Activated CD4-positive, alpha-beta T cell treated with anti-CD3 and anti-CD28 coated beads, Interleukin-2, amount 10 ng/mL, durations not matched to agents 24 days and 14 days (primary cell): Measurements from ENCODE around the gene AAMDC. TPM values are rescaled to one million over a fixed set of nuclear protein-coding genes. Genes with fewer than 3 reads are reported as not detected.
"Not testable (repeated sequence)": the region's sequence is repeated elsewhere in the genome, so short reads cannot be mapped to it uniquely, and the experiment has no call there.

Source experiments
- DNase-seq: peaks from one replicate; pipeline ENCODE4 v3.0.0; 2022
- H3K27ac Mint-ChIP-seq: one replicate; pipeline ENCODE4 v1.8.0; 2022; ENCODE audit warnings: mild to moderate bottlenecking, mixed read lengths
- H3K27me3 Mint-ChIP-seq: one replicate; pipeline ENCODE4 v1.8.0; 2022; ENCODE audit warnings: mixed read lengths
- H3K36me3 Mint-ChIP-seq: one replicate; pipeline ENCODE4 v1.8.0; 2022; ENCODE audit warnings: low read depth, mild to moderate bottlenecking, mixed read lengths
- H3K4me1 Mint-ChIP-seq: one replicate; pipeline ENCODE4 v1.8.0; 2021; ENCODE audit warnings: mixed read lengths
- H3K4me3 Mint-ChIP-seq: one replicate; pipeline ENCODE4 v1.8.0; 2022; ENCODE audit warnings: mild to moderate bottlenecking, moderate library complexity, mixed read lengths
- H3K9me3 Mint-ChIP-seq: one replicate; pipeline ENCODE4 v1.8.0; 2021; ENCODE audit warnings: mixed read lengths
- intact Hi-C: fragments of 100-400 bp; cut with micrococcal nuclease; formaldehyde crosslinking; loops from one replicate; pipeline ENCODE4 v1.15.1; 2023
- total RNA-seq: library from RNA; stranded (reverse); gene quantifications from 2 replicates; pipeline ENCODE4 v1.2.3, GENCODE V29; 2022

The AAMDC gene
- total RNA-seq, 1 donor from 2014 or later: 1.4 TPM

DNA sequence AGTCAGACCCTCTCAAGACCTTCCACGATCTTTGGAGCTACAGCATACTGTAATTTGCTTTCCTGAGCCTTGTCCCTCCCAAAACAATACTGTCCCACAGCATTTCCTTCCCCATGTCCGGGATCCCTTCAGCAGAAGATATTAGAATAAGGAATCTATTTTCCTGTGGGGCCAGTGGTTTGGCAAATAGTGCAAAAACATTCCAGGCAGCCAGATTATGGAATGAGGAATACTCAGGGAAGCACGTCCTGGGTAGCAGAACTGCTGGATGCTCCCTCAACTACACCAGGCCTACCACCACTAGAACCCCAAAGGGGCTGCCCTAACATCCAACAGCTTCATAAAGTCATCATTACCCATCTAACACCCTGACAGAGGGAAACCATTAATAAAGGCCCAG is 61.5 kb downstream of the AAMDC start:
- no peaks in the 10 kb centered on the region for H3K9me3 Mint-ChIP-seq
- H3K36me3 Mint-ChIP-seq: peaks cover 28% of the 10 kb centered on the region
- intact Hi-C loops: no loop called here
- no peak for DNase-seq
- H3K27ac Mint-ChIP-seq: no peak overlapping the region
- H3K4me3 Mint-ChIP-seq: no peak overlapping the region
- no peaks in the 10 kb centered on the region for H3K27me3 Mint-ChIP-seq
- H3K4me1 Mint-ChIP-seq: peaks cover 9% of the 10 kb centered on the region

DNA sequence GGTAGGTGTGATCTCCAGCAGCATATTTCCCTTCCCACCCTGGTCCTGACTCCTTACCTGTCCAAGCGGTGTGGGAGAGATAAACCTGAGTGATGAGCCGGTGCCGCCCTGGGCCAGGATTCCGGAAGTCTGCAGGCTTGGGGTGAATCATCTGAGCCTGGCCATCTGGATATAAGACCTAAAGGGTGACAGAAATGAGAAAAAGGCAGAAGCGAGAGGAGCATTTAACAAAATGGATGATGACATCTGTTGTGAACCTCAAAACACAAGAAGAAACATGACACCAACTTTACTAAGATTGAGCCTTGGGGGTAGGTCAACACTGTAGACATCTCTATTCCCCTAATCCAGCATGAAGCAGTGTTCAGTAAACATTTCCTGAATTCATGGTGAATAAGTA is 62.8 kb downstream of the AAMDC start:
- intact Hi-C loops: no loop called here
- Mint-ChIP-seq H3K9me3 (no peaks in the 10 kb centered on the region), H3K27me3 (no peaks in the 10 kb centered on the region), H3K27ac (no peak overlapping the region), H3K4me3 (no peak overlapping the region), H3K4me1 (peaks cover 9% of the 10 kb centered on the region), H3K36me3 (peaks cover 36% of the 10 kb centered on the region)
- no peak for DNase-seq

DNA sequence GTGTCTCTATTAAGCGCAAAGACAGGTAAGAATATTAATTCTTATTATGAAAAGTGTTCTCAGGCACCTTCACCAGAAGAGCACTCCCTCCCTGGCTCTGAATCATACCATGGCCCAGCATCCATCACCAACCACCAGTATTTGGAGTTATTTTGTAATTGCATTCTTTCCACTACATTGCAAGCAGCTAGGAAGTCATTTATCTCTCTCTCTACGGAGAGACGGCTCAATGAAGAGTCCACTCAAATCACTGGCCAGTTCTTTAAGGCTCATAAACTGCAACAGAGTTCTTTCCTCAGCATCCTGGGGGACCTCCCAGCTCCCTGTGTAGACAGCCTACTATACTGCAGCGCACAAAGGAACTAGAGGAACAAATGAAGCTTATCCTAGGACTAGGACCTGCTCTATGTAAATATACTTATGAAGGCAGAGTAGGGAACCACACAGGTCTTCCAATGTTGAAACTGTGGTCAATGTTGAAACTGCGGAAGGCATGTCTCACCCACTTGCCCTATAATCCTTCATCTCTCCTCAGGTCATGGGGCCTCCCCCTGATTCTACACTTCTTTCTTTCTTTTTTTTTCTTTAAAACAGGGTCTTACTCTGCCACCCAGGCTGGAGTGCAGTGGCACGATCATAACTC is 63.4 kb downstream of the AAMDC start:
- no peak overlapping the region for H3K27ac Mint-ChIP-seq
- no peak for DNase-seq
- H3K36me3 Mint-ChIP-seq: peaks cover 35% of the 10 kb centered on the region
- no peaks in the 10 kb centered on the region for H3K27me3 Mint-ChIP-seq
- H3K4me1 Mint-ChIP-seq: peaks cover 7% of the 10 kb centered on the region
- no peak overlapping the region for H3K4me3 Mint-ChIP-seq
- intact Hi-C loops: no loop called here
- H3K9me3 Mint-ChIP-seq: no peaks in the 10 kb centered on the region

DNA sequence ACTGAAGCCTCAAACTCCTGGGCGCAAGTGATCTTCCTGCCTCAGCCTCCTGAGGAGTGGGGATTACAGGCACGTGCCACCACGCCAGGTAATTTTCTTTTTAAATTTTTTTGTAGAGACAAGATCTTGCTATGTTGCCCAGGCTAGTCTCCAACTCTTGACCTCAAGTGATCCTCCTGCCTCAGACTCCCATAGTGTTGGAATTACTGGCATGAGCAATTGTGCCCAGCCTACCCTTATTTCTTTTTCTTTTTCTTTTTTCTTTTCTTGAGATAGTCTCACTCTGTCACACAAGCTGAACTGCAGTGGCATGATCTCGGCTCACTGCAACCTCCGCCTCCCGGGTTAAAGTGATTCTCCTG is 63.9 kb downstream of the AAMDC start:
- Mint-ChIP-seq H3K4me3 (no peak overlapping the region), H3K27ac (no peak overlapping the region), H3K4me1 (peaks cover 2% of the 10 kb centered on the region), H3K27me3 (no peaks in the 10 kb centered on the region), H3K36me3 (peaks cover 35% of the 10 kb centered on the region), H3K9me3 (no peaks in the 10 kb centered on the region)
- DNase-seq: no peak
- intact Hi-C loops: no loop called here

DNA sequence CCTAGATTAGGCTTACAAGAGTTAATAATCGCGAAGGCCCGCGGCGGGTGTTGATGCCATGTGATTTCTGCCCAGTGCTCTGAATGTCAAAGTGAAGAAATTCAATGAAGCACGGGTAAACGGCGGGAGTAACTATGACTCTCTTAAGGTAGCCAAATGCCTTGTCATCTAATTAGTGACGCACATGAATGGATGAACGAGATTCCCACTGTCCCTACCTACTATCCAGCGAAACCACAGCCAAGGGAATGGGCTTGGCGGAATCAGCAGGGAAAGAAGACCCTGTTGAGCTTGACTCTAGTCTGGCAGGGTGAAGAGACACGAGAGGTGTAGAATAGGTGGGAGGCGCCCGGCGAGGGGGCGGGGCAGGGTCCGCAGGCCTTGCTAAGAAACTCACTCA is 65.5 kb downstream of the AAMDC start:
- no peak overlapping the region for H3K27ac Mint-ChIP-seq
- H3K4me3 Mint-ChIP-seq: no peak overlapping the region
- DNase-seq: no peak
- intact Hi-C loops: no loop called here
- no peaks in the 10 kb centered on the region for H3K4me1 Mint-ChIP-seq
- no peaks in the 10 kb centered on the region for H3K9me3 Mint-ChIP-seq
- no peaks in the 10 kb centered on the region for H3K27me3 Mint-ChIP-seq
- peaks cover 44% of the 10 kb centered on the region for H3K36me3 Mint-ChIP-seq

DNA sequence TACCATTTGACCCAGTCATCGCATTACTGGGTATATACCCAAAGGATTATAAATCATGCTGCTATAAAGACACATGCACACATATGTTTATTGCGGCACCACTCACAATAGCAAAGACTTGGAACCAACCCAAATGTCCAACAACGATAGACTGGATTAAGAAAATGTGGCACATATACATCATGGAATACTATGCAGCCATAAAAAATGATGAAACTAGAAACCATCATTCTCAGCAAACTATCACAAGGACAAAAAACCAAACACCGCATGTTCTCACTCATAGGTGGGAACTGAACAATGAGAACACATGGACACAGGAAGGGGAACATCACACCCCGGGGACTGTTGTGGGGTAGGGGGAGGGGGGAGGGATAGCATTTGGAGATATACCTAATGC is 68.1 kb downstream of the AAMDC start:
- H3K27me3 Mint-ChIP-seq, intact Hi-C loops, H3K4me3 Mint-ChIP-seq: not testable (repeated sequence)

DNA sequence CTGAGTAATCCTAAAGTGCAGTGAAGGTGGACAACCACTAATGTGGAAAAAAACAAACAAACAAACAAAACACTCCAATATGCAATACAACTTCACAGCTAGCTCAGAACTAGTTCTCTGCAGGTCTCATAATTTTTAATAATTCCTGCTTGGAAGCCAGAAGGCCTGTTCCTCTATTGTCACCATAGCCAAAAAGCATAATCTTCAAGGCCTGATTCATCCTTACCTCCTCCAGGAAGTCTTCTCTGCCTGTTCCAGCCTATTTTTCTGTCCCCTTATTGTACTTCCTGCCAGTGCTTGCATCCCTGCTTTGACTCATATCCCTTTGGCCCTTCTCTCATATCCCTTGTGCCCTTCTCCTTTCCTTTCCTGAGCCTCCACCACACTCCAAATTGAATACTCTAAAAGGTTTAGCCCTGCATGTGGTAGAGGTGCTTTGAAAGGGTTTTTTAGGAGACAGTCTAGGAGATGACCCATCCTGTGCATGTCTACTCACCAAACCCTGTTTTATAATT is 69.2 kb downstream of the AAMDC start:
- intact Hi-C loops, H3K4me1 Mint-ChIP-seq, H3K4me3 Mint-ChIP-seq, H3K9me3 Mint-ChIP-seq, DNase-seq, H3K27ac Mint-ChIP-seq, H3K27me3 Mint-ChIP-seq: not testable (repeated sequence)
- H3K36me3 Mint-ChIP-seq: peaks cover 39% of the 10 kb centered on the region

More for the DNA sequence above, 68.1 kb downstream of the AAMDC start:
- H3K36me3 Mint-ChIP-seq: peaks cover 43% of the 10 kb centered on the region
- DNase-seq, H3K4me1 Mint-ChIP-seq, H3K9me3 Mint-ChIP-seq, H3K27ac Mint-ChIP-seq: not testable (repeated sequence)

DNA sequence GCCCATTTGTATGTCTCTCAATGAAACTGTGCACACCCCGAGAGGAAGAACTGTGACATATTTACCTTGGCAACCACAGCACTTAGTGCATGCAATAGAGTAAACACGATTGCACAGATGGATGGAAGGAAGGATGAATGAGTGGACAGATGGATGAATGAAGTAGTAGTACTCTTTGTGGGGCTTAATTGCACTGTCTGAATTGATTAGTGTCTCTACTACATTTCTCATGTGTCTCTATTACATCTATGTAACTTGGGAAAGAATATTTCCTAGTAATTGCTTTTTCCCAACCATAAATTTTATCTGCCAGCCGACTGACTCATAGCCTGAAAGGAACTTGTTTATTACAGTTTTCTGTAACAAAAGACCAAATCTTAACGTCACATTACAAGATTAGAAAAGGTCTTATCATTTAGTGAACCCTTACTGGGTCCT is 69.7 kb downstream of the AAMDC start:
- H3K9me3 Mint-ChIP-seq, intact Hi-C loops, H3K27ac Mint-ChIP-seq, DNase-seq, H3K4me1 Mint-ChIP-seq, H3K27me3 Mint-ChIP-seq, H3K4me3 Mint-ChIP-seq: not testable (repeated sequence)
- H3K36me3 Mint-ChIP-seq: peaks cover 38% of the 10 kb centered on the region

DNA sequence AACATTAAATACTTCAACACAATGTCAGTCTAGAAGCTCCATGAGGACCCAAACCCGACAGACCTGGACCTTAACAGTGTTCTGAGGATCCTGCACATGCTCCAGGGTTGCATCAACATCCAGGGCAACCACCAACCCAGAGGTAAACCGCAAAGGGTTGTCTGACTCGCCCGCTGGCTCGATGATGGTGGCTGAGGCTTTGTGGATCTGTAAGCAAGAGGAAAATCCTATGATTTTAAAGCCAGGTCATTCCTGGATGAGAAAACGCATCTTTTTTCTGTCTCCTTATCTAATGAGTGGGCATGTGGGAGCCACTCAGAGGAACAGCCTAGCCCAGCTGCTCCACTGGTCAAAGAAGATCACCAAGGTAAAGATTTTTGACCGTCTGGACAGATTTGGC is 70.3 kb downstream of the AAMDC start:
- H3K27me3 Mint-ChIP-seq, intact Hi-C loops, DNase-seq, H3K9me3 Mint-ChIP-seq, H3K4me1 Mint-ChIP-seq, H3K4me3 Mint-ChIP-seq, H3K27ac Mint-ChIP-seq: not testable (repeated sequence)
- peaks cover 41% of the 10 kb centered on the region for H3K36me3 Mint-ChIP-seq

DNA sequence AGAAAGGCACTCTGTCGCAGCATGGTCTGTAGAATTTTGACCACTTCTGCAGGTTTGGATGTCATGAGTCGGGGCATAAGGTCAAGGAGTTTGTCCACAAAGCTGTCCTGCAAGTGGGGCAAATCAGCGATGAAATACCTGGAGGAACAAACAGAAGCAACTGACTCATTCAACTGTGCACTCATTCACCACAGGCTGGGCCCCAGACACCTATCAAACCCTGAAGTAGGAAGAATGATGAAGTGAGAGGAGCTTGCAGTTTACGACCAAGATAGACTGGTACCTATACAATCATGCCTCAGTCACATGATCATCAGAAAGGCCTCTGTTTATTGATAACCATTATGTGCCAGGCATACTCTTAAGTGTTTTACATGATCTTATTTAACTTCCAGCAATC is 70.8 kb downstream of the AAMDC start:
- H3K27ac Mint-ChIP-seq, DNase-seq, H3K4me3 Mint-ChIP-seq, H3K9me3 Mint-ChIP-seq, intact Hi-C loops, H3K4me1 Mint-ChIP-seq, H3K27me3 Mint-ChIP-seq: not testable (repeated sequence)
- H3K36me3 Mint-ChIP-seq: peaks cover 37% of the 10 kb centered on the region

DNA sequence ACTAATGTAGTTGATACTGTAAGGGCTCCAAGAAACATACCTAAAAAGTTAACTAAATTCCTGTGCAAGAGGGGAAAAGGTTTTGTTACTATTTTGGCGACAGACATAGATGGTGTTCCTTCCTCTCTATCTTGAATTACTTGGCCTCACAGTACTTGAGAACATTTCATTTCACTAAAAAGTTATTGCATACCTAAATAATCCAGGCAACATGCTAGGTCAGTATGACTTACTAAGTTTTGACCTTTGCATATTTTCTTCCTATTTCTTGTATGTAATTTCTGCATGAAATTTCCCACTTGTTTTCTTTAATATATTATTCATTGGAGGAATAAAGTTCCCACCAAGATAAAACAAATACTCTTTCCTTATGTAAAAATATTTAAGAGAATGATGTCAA is 74.0 kb downstream of the AAMDC start:
- DNase-seq, H3K27me3 Mint-ChIP-seq, H3K4me3 Mint-ChIP-seq, H3K9me3 Mint-ChIP-seq, intact Hi-C loops, H3K27ac Mint-ChIP-seq, H3K4me1 Mint-ChIP-seq: not testable (repeated sequence)
- H3K36me3 Mint-ChIP-seq: peaks cover 26% of the 10 kb centered on the region

DNA sequence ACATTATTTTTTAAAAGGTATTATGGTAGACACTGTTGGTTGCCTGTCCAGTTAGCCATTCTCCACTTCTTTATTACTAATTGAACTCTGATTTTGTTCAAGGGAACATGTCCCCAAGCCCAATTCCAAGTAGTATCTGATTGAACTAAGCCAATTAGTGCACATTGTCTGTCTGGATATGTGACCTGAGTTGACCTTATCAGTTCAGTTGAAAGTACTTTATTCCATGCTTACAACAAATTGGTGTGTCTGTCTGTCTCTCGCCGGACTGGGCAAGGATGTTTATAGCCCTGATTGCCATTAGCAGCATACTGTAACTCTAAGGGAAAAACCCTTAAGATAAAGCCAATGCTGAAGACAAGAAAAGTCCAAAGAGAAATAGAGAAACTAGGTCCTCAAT is 87.9 kb downstream of the AAMDC start:
- no peak overlapping the region for H3K27ac Mint-ChIP-seq
- H3K4me3 Mint-ChIP-seq: no peak overlapping the region
- intact Hi-C loops: no loop called here
- no peak for DNase-seq
- no peaks in the 10 kb centered on the region for H3K9me3 Mint-ChIP-seq
- peaks cover 23% of the 10 kb centered on the region for H3K36me3 Mint-ChIP-seq
- H3K4me1 Mint-ChIP-seq: no peaks in the 10 kb centered on the region
- H3K27me3 Mint-ChIP-seq: no peaks in the 10 kb centered on the region

DNA sequence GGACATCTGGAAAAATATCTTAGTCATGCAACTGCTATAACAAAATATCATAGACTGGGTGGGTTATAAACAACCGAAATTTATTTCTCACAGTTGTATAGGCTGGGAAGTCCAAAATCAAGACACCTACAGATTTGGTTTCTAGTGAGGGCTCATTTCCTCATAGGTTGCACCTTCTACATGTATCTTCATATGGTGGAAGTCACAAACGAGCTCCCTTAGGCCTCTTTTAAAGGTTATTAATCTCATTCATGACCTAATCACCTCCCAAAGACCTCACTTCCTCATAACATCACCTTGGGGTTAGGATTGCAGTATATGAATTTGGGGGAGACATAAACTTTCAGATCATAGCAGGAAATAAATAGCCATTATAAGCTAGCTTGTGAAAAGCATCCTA is 88.3 kb downstream of the AAMDC start:
- intact Hi-C loops: no loop called here
- H3K4me1 Mint-ChIP-seq: no peaks in the 10 kb centered on the region
- H3K27me3 Mint-ChIP-seq: no peaks in the 10 kb centered on the region
- DNase-seq: no peak
- H3K4me3 Mint-ChIP-seq: no peak overlapping the region
- no peaks in the 10 kb centered on the region for H3K9me3 Mint-ChIP-seq
- peaks cover 21% of the 10 kb centered on the region for H3K36me3 Mint-ChIP-seq
- no peak overlapping the region for H3K27ac Mint-ChIP-seq

DNA sequence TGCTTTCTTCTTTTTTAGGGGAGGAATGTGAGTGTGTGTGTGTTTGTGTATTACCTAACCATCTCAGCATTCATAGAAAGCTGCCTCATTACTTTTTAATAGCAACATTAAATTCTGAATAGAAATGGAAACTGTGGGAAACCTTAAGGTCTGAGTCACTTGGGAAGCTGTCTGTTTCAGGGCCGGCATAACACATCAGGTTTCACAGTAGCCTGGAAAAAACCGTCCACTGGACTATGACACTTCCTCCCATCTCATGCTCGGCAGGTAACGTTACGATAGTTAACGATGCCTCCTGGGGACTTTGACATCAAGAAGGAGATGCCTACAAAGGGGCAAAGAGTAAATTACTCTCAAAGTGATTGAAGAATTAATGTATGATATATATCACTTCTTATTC is 89.9 kb downstream of the AAMDC start:
- DNase-seq, H3K9me3 Mint-ChIP-seq, H3K27ac Mint-ChIP-seq, intact Hi-C loops, H3K27me3 Mint-ChIP-seq, H3K4me1 Mint-ChIP-seq, H3K4me3 Mint-ChIP-seq: not testable (repeated sequence)
- peaks cover 24% of the 10 kb centered on the region for H3K36me3 Mint-ChIP-seq

DNA sequence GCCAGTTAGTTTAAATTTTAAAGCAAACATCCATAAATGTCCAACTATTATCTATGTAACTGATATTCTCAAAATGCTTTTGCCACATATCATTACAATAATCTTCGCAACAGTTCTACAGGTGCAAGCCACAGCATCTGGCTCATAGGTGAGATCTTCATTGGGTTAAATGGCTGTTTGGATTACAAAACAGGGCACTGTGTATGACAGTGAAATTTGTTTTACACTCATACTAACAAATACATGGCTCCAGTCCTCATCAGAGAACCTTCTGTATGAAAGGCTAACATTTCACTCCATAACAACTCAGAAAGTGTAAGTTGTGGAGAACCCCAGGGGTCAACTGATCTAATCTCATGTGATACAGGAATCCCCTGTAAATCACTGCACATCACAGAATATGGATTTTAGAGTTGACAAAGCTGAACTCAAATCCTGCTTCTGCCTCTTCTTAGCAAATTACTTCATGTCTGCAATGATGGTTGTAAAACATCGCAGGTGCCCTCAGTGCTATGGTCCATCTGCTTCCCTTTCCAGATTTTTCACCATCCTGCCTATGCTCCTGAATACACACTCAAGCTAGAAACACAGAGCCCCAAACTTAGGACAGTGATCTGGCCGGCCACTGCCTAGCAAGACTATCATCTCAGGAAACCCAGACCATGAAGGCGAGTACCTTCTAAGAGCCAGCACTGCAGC is 92.8 kb downstream of the AAMDC start:
- not testable (repeated sequence) for H3K27me3 Mint-ChIP-seq

More for the DNA sequence above, 92.8 kb downstream of the AAMDC start:
- H3K4me1 Mint-ChIP-seq, H3K9me3 Mint-ChIP-seq, DNase-seq, intact Hi-C loops, H3K27ac Mint-ChIP-seq, H3K4me3 Mint-ChIP-seq: not testable (repeated sequence)
- H3K36me3 Mint-ChIP-seq: peaks cover 19% of the 10 kb centered on the region
